HG02885 (cell line): ENCODE data around the gene TENM3.
A peak's percentile ranks its signal among the peaks of the same experiment; 100 is the strongest.

Experiments used
- ATAC-seq: cut with Tn5 transposase; IDR thresholded peaks from one replicate; pipeline ENCODE4 v1.9.1; 2021; ENCODE audit warnings: mild to moderate bottlenecking; ENCODE audit not compliant: unreplicated experiment, poor library complexity

TENM3 gene

GRCh38 chr4:182583703-182584415 is 340.7 kb downstream of the TENM3 start:
- ATAC-seq, result no peak

GRCh38 chr4:182585321-182585720 is 342.1 kb downstream of the TENM3 start:
- ATAC-seq, result no peak

- ATAC-seq, result no peak
Observed at GRCh38 chr4:182589100-182589499, 345.9 kb downstream of the TENM3 start.

GRCh38 chr4:182593402-182593801 is 350.2 kb downstream of the TENM3 start:
- ATAC-seq, result no peak

GRCh38 chr4:182593864-182594263 is 350.7 kb downstream of the TENM3 start:
- ATAC-seq, result no peak

GRCh38 chr4:182600093-182600492 is 356.9 kb downstream of the TENM3 start:
- ATAC-seq, result no peak

GRCh38 chr4:182600856-182601255 is 357.7 kb downstream of the TENM3 start:
- no peak for ATAC-seq

GRCh38 chr4:182604161-182604622 is 361.0 kb downstream of the TENM3 start:
- ATAC-seq, result no peak

GRCh38 chr4:182604953-182605352 is 361.8 kb downstream of the TENM3 start:
- no peak for ATAC-seq

GRCh38 chr4:182608525-182608924 is 365.3 kb downstream of the TENM3 start:
- no peak for ATAC-seq

- no peak for ATAC-seq
Observed at GRCh38 chr4:182616476-182616875, 373.3 kb downstream of the TENM3 start.

GRCh38 chr4:182619660-182620059 is 376.5 kb downstream of the TENM3 start:
- no peak for ATAC-seq

GRCh38 chr4:182620111-182620980 is 377.1 kb downstream of the TENM3 start:
- ATAC-seq, result no peak

GRCh38 chr4:182624281-182624680 is 381.1 kb downstream of the TENM3 start:
- ATAC-seq, result no peak

- no peak for ATAC-seq
Observed at GRCh38 chr4:182625193-182625592, 382.0 kb downstream of the TENM3 start.

- ATAC-seq, result no peak
Observed at GRCh38 chr4:182627996-182628395, 384.8 kb downstream of the TENM3 start.

GRCh38 chr4:182628544-182628943 is 385.3 kb downstream of the TENM3 start:
- no peak for ATAC-seq

- ATAC-seq, result no peak
Observed at GRCh38 chr4:182629096-182629495, 385.9 kb downstream of the TENM3 start.

- ATAC-seq, result no peak
Observed at GRCh38 chr4:182640491-182640890, 397.3 kb downstream of the TENM3 start.

GRCh38 chr4:182640932-182641331 is 397.7 kb downstream of the TENM3 start:
- no peak for ATAC-seq

GRCh38 chr4:182642831-182643230 is 399.6 kb downstream of the TENM3 start:
- peak; percentile 79 for ATAC-seq
